PC-3 (cell line): ENCODE measurements around the gene ZMYND15. TPM values are rescaled to one million over a fixed set of nuclear protein-coding genes. Genes with fewer than 3 reads are reported as not detected.

Experiments
- ATAC-seq: fragments of 200-7000 bp; cut with Tn5 transposase; 2 replicates; pipeline ENCODE4 v1.9.1; 2020; ENCODE audit warnings: mild to moderate bottlenecking, moderate library complexity
- BruUV-seq: library from RNA; stranded (reverse); fragments of 400-500 nt; replicated peaks from 2 replicates; lab custom pipeline; 2021; lab: Mats Ljungman, UMichigan
- CTCF ChIA-PET: fragments of 300-600 bp; sonication (Branson Sonifier 250); formaldehyde crosslinking; loops from one replicate; lab custom pipeline; 2022; ENCODE audit warnings: antibody characterized with exemption; lab: Charles Lee
- POLR2A ChIA-PET: fragments of 300-600 bp; sonication (Branson Sonifier 250); formaldehyde crosslinking; loops from one replicate; lab custom pipeline; 2022; ENCODE audit warnings: antibody characterized with exemption; ENCODE audit not compliant: unreplicated experiment; lab: Charles Lee
- DNase-seq: peaks from one replicate; pipeline ENCODE4 v3.0.0-alpha.2; 2015
- H2AFZ ChIP-seq: fragments of 300-600 bp; sonication (generic); 2 replicates; pipeline ENCODE4 v1.6.0; 2016; ENCODE audit warnings: antibody characterized with exemption, low read length
- H3F3A ChIP-seq: fragments of 300-600 bp; sonication (generic); one replicate; pipeline ENCODE4 v1.6.0; 2017; ENCODE audit warnings: antibody characterized with exemption, low read length, control low read depth, mild to moderate bottlenecking; ENCODE audit not compliant: unreplicated experiment
- H3K27ac ChIP-seq: fragments of 300-600 bp; sonication (generic); 2 replicates; pipeline ENCODE4 v1.5.1; 2016; ENCODE audit warnings: mild to moderate bottlenecking, low read length
- H3K27me3 ChIP-seq: fragments of 300-600 bp; sonication (generic); 2 replicates; pipeline ENCODE4 v1.6.1; 2016; ENCODE audit warnings: low read length, mixed read lengths
- H3K36me3 ChIP-seq: fragments of 300-600 bp; sonication (generic); 2 replicates; pipeline ENCODE4 v1.6.1; 2016; ENCODE audit warnings: low read depth, mixed run types, low read length, mixed read lengths
- H3K4me1 ChIP-seq: fragments of 300-600 bp; sonication (generic); 2 replicates; pipeline ENCODE4 v1.5.1; 2016; ENCODE audit warnings: low read length; ENCODE audit not compliant: insufficient read depth
- H3K4me2 ChIP-seq: fragments of 300-600 bp; sonication (generic); 2 replicates; pipeline ENCODE4 v1.6.0; 2016; ENCODE audit warnings: low read length
- H3K4me3 ChIP-seq: fragments of 300-600 bp; sonication (generic); 2 replicates; pipeline ENCODE4 v1.5.1; 2016; ENCODE audit warnings: mild to moderate bottlenecking, low read length, mixed read lengths
- H3K79me2 ChIP-seq: fragments of 300-600 bp; sonication (generic); 2 replicates; pipeline ENCODE4 v1.6.1; 2017; ENCODE audit warnings: low read length, mixed read lengths
- H3K9ac ChIP-seq: fragments of 300-600 bp; sonication (generic); 2 replicates; pipeline ENCODE4 v1.6.0; 2016; ENCODE audit warnings: mild to moderate bottlenecking, low read length
- H3K9me2 ChIP-seq: fragments of 300-600 bp; sonication (generic); replicated peaks from 2 replicates; pipeline ENCODE4 v1.6.1; 2016; ENCODE audit warnings: mixed run types, low read length, mixed read lengths
- H3K9me3 ChIP-seq: fragments of 300-600 bp; sonication (generic); 2 replicates; pipeline ENCODE4 v1.6.1; 2016; ENCODE audit warnings: low read length, mixed read lengths
- H4K20me1 ChIP-seq: fragments of 300-600 bp; sonication (generic); 2 replicates; pipeline ENCODE4 v1.6.1; 2016; ENCODE audit warnings: low read length, mixed read lengths
- CTCF ChIP-seq: fragments of 300-600 bp; sonication (generic); conservative IDR thresholded peaks from 2 replicates; pipeline ENCODE4 v1.5.1; 2017; ENCODE audit warnings: antibody characterized with exemption, low read depth, mild to moderate bottlenecking, low read length
- EZH2 ChIP-seq: fragments of 300-600 bp; sonication (generic); IDR thresholded peaks from one replicate; pipeline ENCODE4 v1.6.1; 2017; ENCODE audit warnings: antibody characterized with exemption, mild to moderate bottlenecking, low read length; ENCODE audit not compliant: unreplicated experiment
- EZH2phosphoT487 ChIP-seq: fragments of 300-600 bp; sonication (generic); IDR thresholded peaks from 2 replicates; pipeline ENCODE4 v1.6.1; 2018; ENCODE audit warnings: mild to moderate bottlenecking, antibody characterized with exemption, low read length, borderline replicate concordance
- intact Hi-C: fragments of 100-400 bp; cut with micrococcal nuclease; formaldehyde crosslinking; loops from 2 replicates; pipeline ENCODE4 v1.9.0; 2023
- total RNA-seq: library from RNA; depleted of rRNA; stranded (reverse); fragments of >200 nt; gene quantifications from 2 replicates; pipeline ENCODE4 v1.2.3, GENCODE V29; 2014

The ZMYND15 gene
- total RNA-seq, 1 experiment from 2014 or later, result 0.51 TPM

- Histone ChIP-seq H3K9me3 (no peaks in the 10 kb centered on the region), H3K27ac (no peak overlapping the region), H2AFZ (no peak overlapping the region), H3K4me1 (peaks cover 16% of the 10 kb centered on the region), H3K4me3 (peak overlapping the region; percentile 89), H3K27me3 (no peaks in the 10 kb centered on the region), H3K9me2 (no peaks in the 10 kb centered on the region), H3K36me3 (no peaks in the 10 kb centered on the region), H3K9ac (peak overlapping the region; percentile 74; the same call in 1 of the 2 replicates), H3K79me2 (peaks cover 8% of the 10 kb centered on the region), H3K4me2 (peak overlapping the region; percentile 95), H3F3A (no peaks in the 10 kb centered on the region), H4K20me1 (no peaks in the 10 kb centered on the region)
- BruUV-seq, result no TSS peak
- TF ChIP-seq EZH2 (no peak), EZH2phosphoT487 (no peak), CTCF (no peak)
- DNase-seq, result no peak
- CTCF ChIA-PET, result interaction anchor here (0.9 to 1.0 kb wide), 2 partner anchors 78 to 101 kb away, joined by 3 to 11 read pairs; partner anchors contain the start of gene ARRB2
- intact Hi-C loops, result no loop called here
- ATAC-seq, result no peak
- POLR2A ChIA-PET, result no interaction called here
Observed at GRCh38 chr17:4788159-4788806, 48.6 kb downstream of the ZMYND15 start.

- TF ChIP-seq EZH2phosphoT487 (no peak), EZH2 (no peak), CTCF (no peak)
- peak within 1 kb of the TSS; percentile 89 for H3K4me3 ChIP-seq
- H3K27me3 ChIP-seq, result no peaks in the 10 kb centered on the region
- H3K4me1 ChIP-seq, result peaks cover 16% of the 10 kb centered on the region
- peak within 1 kb of the TSS; percentile 95 for H3K4me2 ChIP-seq
- peak within 1 kb of the TSS; percentile 77 for H3K27ac ChIP-seq
- no peaks in the 10 kb centered on the region for H3K9me2 ChIP-seq
- BruUV-seq, result TSS peak; percentile 38
- DNase-seq (no peak), ATAC-seq (peak; percentile 9)
- H3F3A ChIP-seq, result no peaks in the 10 kb centered on the region
- no peaks in the 10 kb centered on the region for H3K9me3 ChIP-seq
- ChIA-PET POLR2A (no interaction called here), CTCF (interaction anchor here (0.6 to 0.9 kb wide), 2 partner anchors 58 to 100 kb away, joined by 3 to 11 read pairs; partner anchors contain the start of gene MED11)
- no peaks in the 10 kb centered on the region for H3K36me3 ChIP-seq
- H2AFZ ChIP-seq, result peak within 1 kb of the TSS; percentile 91
- peak within 1 kb of the TSS; percentile 74 for H3K9ac ChIP-seq
- H4K20me1 ChIP-seq, result no peaks in the 10 kb centered on the region
- H3K79me2 ChIP-seq, result peaks cover 8% of the 10 kb centered on the region
- intact Hi-C loops, result no loop called here
Observed at GRCh38 chr17:4788807-4789700, 49.4 kb downstream of the ZMYND15 start, which contains the start of gene GLTPD2. TSS of gene GLTPD2 (plus strand) at chr17:4788964. CDS start at chr17:4789012, 48 bp downstream.
